KOPT-K1 (cell line): ENCODE data around the gene PRR36.
"Not testable (repeated sequence)": the region's sequence is repeated elsewhere in the genome, so short reads cannot be mapped to it uniquely, and the experiment has no call there.

Source experiments
- H3K27ac ChIP-seq: fragments of 200-600 bp; sonication (generic); 2 replicates; pipeline ENCODE4 v1.5.1; 2016; ENCODE audit warnings: antibody characterized with exemption, mild to moderate bottlenecking, low read depth, low read length; ENCODE audit not compliant: poor library complexity, severe bottlenecking
- H3K36me3 ChIP-seq: fragments of 200-600 bp; sonication (generic); 2 replicates; pipeline ENCODE4 v1.5.1; 2017; ENCODE audit warnings: antibody characterized with exemption, mild to moderate bottlenecking, low read length, moderate library complexity; ENCODE audit not compliant: insufficient read depth
- H3K9me3 ChIP-seq: fragments of 200-600 bp; sonication (generic); 2 replicates; pipeline ENCODE4 v1.5.1; 2017; ENCODE audit warnings: antibody characterized with exemption, low read length, mild to moderate bottlenecking; ENCODE audit not compliant: insufficient read depth, poor library complexity, severe bottlenecking

Gene PRR36

GRCh38 chr19:7863971-7864689, 10.1 kb downstream of the PRR36 start:
- H3K36me3 ChIP-seq: no peaks in the 10 kb centered on the region
- H3K9me3 ChIP-seq: no peaks in the 10 kb centered on the region
- no peak overlapping the region for H3K27ac ChIP-seq

GRCh38 chr19:7863157-7863970, 10.8 kb downstream of the PRR36 start:
- H3K27ac ChIP-seq: no peak overlapping the region
- no peaks in the 10 kb centered on the region for H3K9me3 ChIP-seq
- no peaks in the 10 kb centered on the region for H3K36me3 ChIP-seq

- Histone ChIP-seq H3K9me3 (no peaks in the 10 kb centered on the region), H3K36me3 (no peaks in the 10 kb centered on the region), H3K27ac (no peak overlapping the region)
Observed at GRCh38 chr19:7862413-7862951, 11.7 kb downstream of the PRR36 start.

GRCh38 chr19:7861619-7862412, 12.4 kb downstream of the PRR36 start:
- H3K27ac ChIP-seq: no peak overlapping the region
- H3K36me3 ChIP-seq: no peaks in the 10 kb centered on the region
- H3K9me3 ChIP-seq: no peaks in the 10 kb centered on the region

- no peak overlapping the region for H3K27ac ChIP-seq
- no peaks in the 10 kb centered on the region for H3K9me3 ChIP-seq
- H3K36me3 ChIP-seq: no peaks in the 10 kb centered on the region
Observed at GRCh38 chr19:7860714-7861618, 13.2 kb downstream of the PRR36 start.

- Histone ChIP-seq H3K27ac (no peak overlapping the region), H3K36me3 (no peaks in the 10 kb centered on the region), H3K9me3 (no peaks in the 10 kb centered on the region)
Observed at GRCh38 chr19:7859831-7860713, 14.1 kb downstream of the PRR36 start.

GRCh38 chr19:7859087-7859486, 15.1 kb downstream of the PRR36 start:
- H3K27ac ChIP-seq, H3K9me3 ChIP-seq, H3K36me3 ChIP-seq: not testable (repeated sequence)

- no peaks in the 10 kb centered on the region for H3K36me3 ChIP-seq
- H3K27ac ChIP-seq: no peak overlapping the region
- H3K9me3 ChIP-seq: no peaks in the 10 kb centered on the region
Observed at GRCh38 chr19:7858109-7858770, 15.9 kb downstream of the PRR36 start.

GRCh38 chr19:7857727-7858108, 16.5 kb downstream of the PRR36 start:
- Histone ChIP-seq H3K27ac (no peak overlapping the region), H3K36me3 (no peaks in the 10 kb centered on the region), H3K9me3 (no peaks in the 10 kb centered on the region)

GRCh38 chr19:7856679-7857663, 17.2 kb downstream of the PRR36 start:
- H3K9me3 ChIP-seq: no peaks in the 10 kb centered on the region
- no peak overlapping the region for H3K27ac ChIP-seq
- H3K36me3 ChIP-seq: no peaks in the 10 kb centered on the region

- no peak overlapping the region for H3K27ac ChIP-seq
- H3K9me3 ChIP-seq: no peaks in the 10 kb centered on the region
- H3K36me3 ChIP-seq: no peaks in the 10 kb centered on the region
Observed at GRCh38 chr19:7856109-7856591, 18.0 kb downstream of the PRR36 start.

GRCh38 chr19:7855426-7856108, 18.6 kb downstream of the PRR36 start:
- Histone ChIP-seq H3K36me3 (no peaks in the 10 kb centered on the region), H3K9me3 (no peaks in the 10 kb centered on the region)

More at GRCh38 chr19:7855426-7856108, 18.6 kb downstream of the PRR36 start:
- no peak overlapping the region for H3K27ac ChIP-seq
